Panc1 (cell line): ENCODE measurements around the gene MCCC2. TPM values are rescaled to one million over a fixed set of nuclear protein-coding genes. Genes with fewer than 3 reads are reported as not detected.

Experiments used
- ATAC-seq: fragments of 200-7000 bp; cut with Tn5 transposase; 2 replicates; pipeline ENCODE4 v1.9.1; 2020; ENCODE audit warnings: mild to moderate bottlenecking, moderate library complexity
- BruUV-seq: library from RNA; stranded (reverse); fragments of 400-500 nt; replicated peaks from 2 replicates; lab custom pipeline; 2021; lab: Mats Ljungman, UMichigan
- CTCF ChIA-PET: fragments of 300-600 bp; sonication (Branson Sonifier 250); formaldehyde crosslinking; loops from one replicate; lab custom pipeline; 2022; ENCODE audit warnings: antibody characterized with exemption; lab: Charles Lee
- POLR2A ChIA-PET: fragments of 300-600 bp; sonication (Branson Sonifier 250); formaldehyde crosslinking; loops from one replicate; lab custom pipeline; 2022; ENCODE audit warnings: antibody characterized with exemption; lab: Charles Lee
- DNase-seq: peaks from one replicate; pipeline ENCODE4 v3.0.0-alpha.2; 2010; ENCODE audit warnings: low read depth, low spot score
- H3K27ac ChIP-seq: 2 replicates; pipeline ENCODE4 v1.5.1; 2011; ENCODE audit warnings: mild to moderate bottlenecking, low read length, inconsistent platforms
- H3K27me3 ChIP-seq: fragments of 200-500 bp; sonication (Bioruptor generic); 2 replicates; pipeline ENCODE4 v1.6.0; 2014; ENCODE audit warnings: low read length, inconsistent platforms; ENCODE audit not compliant: control insufficient read depth, insufficient read depth
- H3K36me3 ChIP-seq: fragments of 200-500 bp; sonication (Bioruptor generic); 2 replicates; pipeline ENCODE4 v1.5.1; 2014; ENCODE audit warnings: inconsistent platforms, mild to moderate bottlenecking, low read length, moderate library complexity; ENCODE audit not compliant: control insufficient read depth, insufficient read depth
- H3K4me1 ChIP-seq: 2 replicates; pipeline ENCODE4 v1.5.1; 2011; ENCODE audit warnings: inconsistent platforms, mild to moderate bottlenecking, low read length, moderate library complexity; ENCODE audit not compliant: control insufficient read depth, insufficient read depth
- H3K4me3 ChIP-seq, 2 experiments: 2 replicates each; pipeline ENCODE4 v1.5.1; 2011 to 2012; ENCODE audit warnings: low read depth in 2 of 2, low read length in 2 of 2, mild to moderate bottlenecking in 2 of 2, inconsistent platforms in 1 of 2, moderate library complexity in 1 of 2
- H3K9me3 ChIP-seq: fragments of 200-500 bp; sonication (Bioruptor generic); 2 replicates; pipeline ENCODE4 v1.5.1; 2014; ENCODE audit warnings: low read depth, mild to moderate bottlenecking, inconsistent platforms, low read length, moderate library complexity; ENCODE audit not compliant: control insufficient read depth, insufficient read depth
- POLR2AphosphoS5 ChIP-seq: IDR thresholded peaks from 2 replicates; pipeline ENCODE4 v1.6.1; 2012; ENCODE audit warnings: mild to moderate bottlenecking, low read depth, low read length, moderate library complexity
- SIN3A ChIP-seq: IDR thresholded peaks from 2 replicates; pipeline ENCODE4 v1.6.1; 2012; ENCODE audit warnings: low read depth, mild to moderate bottlenecking, low read length, moderate library complexity, borderline replicate concordance; ENCODE audit not compliant: insufficient read depth
- TCF7L2 ChIP-seq: IDR thresholded peaks from 2 replicates; pipeline ENCODE4 v1.6.1; 2011; ENCODE audit warnings: mild to moderate bottlenecking, low read depth, low read length, inconsistent platforms
- in situ Hi-C: cut with HindIII; loops from 2 replicates; pipeline ENCODE4 v1.10.0; 2016; ENCODE audit warnings: low sequenced_read_pairs, low pct_unique_long_range_greater_than_20kb
- intact Hi-C: fragments of 100-400 bp; cut with micrococcal nuclease; formaldehyde crosslinking; loops from one replicate; pipeline ENCODE4 v1.10.0; 2022; ENCODE audit not compliant: unreplicated experiment
- total RNA-seq: library from RNA; stranded (reverse); gene quantifications from one replicate; pipeline ENCODE4 v1.2.1, GENCODE V29; 2021; ENCODE audit not compliant: unreplicated experiment
- TF ChIP-seq, protein P1 (sequence below), 2 experiments: IDR thresholded peaks; 2 replicates each; pipeline ENCODE4 v1.6.1; 2011 to 2012; ENCODE audit warnings: low read depth in 2 of 2, control low read depth in 1 of 2, low read length in 1 of 2, mild to moderate bottlenecking in 1 of 2, moderate library complexity in 1 of 2; ENCODE audit not compliant: insufficient read depth in 1 of 2
- TF ChIP-seq, protein P2 (sequence below): fragments of 450-650 bp; IDR thresholded peaks from 2 replicates; pipeline ENCODE4 v1.5.1; 2017; ENCODE audit warnings: mild to moderate bottlenecking

MCCC2 gene
- total RNA-seq, 1 experiment from 2014 or later, result 74.1 TPM

DNA sequence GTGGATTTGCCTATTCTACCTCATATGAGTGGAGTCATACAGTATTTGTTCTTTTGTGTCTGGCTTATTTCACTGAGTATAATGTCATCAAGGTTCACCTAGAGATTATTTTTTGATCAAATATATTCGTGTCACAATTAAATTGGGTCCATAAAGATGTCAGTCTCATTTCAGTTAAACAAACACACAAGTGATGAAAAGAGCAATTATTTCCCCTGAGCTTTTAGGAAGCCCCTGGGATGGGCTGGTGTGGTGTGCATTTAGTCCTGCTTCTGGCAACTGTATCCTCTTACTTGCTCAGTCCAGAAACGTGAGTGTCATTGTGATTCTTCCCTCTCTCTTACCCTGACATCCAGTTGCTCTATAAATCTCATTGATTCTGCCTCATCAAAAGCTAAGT lies 79.2 kb downstream of the MCCC2 start:
- BruUV-seq, result no TSS peak
- ATAC-seq (no peak), DNase-seq (no peak)
- H3K27ac ChIP-seq, result no peak overlapping the region
- no peaks in the 10 kb centered on the region for H3K36me3 ChIP-seq
- no peak overlapping the region for H3K4me3 ChIP-seq
- ChIA-PET CTCF (no interaction called here), POLR2A (no interaction called here)
- H3K27me3 ChIP-seq, result peaks cover 3% of the 10 kb centered on the region; the same call in 1 of the 2 replicates
- intact Hi-C loops, result loop anchor here (10.0 kb wide), 1 partner anchor 88 kb away; no protein-coding TSS in a partner anchor
- in situ Hi-C loops, result no loop called here
- no peaks in the 10 kb centered on the region for H3K4me1 ChIP-seq
- no peaks in the 10 kb centered on the region for H3K9me3 ChIP-seq
- TF ChIP-seq, protein P1, sequence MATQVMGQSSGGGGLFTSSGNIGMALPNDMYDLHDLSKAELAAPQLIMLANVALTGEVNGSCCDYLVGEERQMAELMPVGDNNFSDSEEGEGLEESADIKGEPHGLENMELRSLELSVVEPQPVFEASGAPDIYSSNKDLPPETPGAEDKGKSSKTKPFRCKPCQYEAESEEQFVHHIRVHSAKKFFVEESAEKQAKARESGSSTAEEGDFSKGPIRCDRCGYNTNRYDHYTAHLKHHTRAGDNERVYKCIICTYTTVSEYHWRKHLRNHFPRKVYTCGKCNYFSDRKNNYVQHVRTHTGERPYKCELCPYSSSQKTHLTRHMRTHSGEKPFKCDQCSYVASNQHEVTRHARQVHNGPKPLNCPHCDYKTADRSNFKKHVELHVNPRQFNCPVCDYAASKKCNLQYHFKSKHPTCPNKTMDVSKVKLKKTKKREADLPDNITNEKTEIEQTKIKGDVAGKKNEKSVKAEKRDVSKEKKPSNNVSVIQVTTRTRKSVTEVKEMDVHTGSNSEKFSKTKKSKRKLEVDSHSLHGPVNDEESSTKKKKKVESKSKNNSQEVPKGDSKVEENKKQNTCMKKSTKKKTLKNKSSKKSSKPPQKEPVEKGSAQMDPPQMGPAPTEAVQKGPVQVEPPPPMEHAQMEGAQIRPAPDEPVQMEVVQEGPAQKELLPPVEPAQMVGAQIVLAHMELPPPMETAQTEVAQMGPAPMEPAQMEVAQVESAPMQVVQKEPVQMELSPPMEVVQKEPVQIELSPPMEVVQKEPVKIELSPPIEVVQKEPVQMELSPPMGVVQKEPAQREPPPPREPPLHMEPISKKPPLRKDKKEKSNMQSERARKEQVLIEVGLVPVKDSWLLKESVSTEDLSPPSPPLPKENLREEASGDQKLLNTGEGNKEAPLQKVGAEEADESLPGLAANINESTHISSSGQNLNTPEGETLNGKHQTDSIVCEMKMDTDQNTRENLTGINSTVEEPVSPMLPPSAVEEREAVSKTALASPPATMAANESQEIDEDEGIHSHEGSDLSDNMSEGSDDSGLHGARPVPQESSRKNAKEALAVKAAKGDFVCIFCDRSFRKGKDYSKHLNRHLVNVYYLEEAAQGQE (IDR thresholded peaks at IDR 0.05; ENCODE audit: insufficient read depth in 1 of 2, low read depth in 2 of 2, low read length in 1 of 2), result no peak
- TF ChIP-seq POLR2AphosphoS5 (no peak), SIN3A (no peak), TCF7L2 (no peak)
- TF ChIP-seq, protein P2, sequence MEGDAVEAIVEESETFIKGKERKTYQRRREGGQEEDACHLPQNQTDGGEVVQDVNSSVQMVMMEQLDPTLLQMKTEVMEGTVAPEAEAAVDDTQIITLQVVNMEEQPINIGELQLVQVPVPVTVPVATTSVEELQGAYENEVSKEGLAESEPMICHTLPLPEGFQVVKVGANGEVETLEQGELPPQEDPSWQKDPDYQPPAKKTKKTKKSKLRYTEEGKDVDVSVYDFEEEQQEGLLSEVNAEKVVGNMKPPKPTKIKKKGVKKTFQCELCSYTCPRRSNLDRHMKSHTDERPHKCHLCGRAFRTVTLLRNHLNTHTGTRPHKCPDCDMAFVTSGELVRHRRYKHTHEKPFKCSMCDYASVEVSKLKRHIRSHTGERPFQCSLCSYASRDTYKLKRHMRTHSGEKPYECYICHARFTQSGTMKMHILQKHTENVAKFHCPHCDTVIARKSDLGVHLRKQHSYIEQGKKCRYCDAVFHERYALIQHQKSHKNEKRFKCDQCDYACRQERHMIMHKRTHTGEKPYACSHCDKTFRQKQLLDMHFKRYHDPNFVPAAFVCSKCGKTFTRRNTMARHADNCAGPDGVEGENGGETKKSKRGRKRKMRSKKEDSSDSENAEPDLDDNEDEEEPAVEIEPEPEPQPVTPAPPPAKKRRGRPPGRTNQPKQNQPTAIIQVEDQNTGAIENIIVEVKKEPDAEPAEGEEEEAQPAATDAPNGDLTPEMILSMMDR, result no peak

DNA sequence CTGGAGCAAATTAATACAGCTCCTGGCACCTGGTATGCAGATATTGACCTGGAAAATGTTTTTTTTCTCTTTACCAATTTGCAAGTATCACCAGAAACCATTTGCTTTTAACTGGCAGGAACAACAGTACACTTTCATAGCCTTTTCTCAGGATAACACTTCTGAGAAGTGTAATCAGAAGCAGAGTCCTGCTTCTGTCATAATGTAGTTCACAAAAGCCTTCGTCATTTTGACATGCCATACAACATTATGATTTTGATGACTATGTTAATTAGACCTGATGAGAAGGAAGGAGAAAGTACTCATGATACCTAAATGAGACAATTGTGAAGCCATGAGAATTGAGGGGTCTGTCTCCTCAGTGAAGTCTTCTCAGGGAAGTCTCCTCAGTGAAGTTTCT lies 90.8 kb downstream of the MCCC2 start:
- Histone ChIP-seq H3K27ac (no peak overlapping the region), H3K9me3 (no peaks in the 10 kb centered on the region), H3K4me1 (no peaks in the 10 kb centered on the region), H3K36me3 (no peaks in the 10 kb centered on the region), H3K4me3 (no peak overlapping the region), H3K27me3 (peaks cover 12% of the 10 kb centered on the region)
- ChIA-PET CTCF (no interaction called here), POLR2A (no interaction called here)
- TF ChIP-seq SIN3A (no peak), POLR2AphosphoS5 (no peak), TCF7L2 (no peak)
- TF ChIP-seq, protein P1 (IDR thresholded peaks at IDR 0.05; ENCODE audit: insufficient read depth in 1 of 2, low read depth in 2 of 2, low read length in 1 of 2), result no peak
- TF ChIP-seq, protein P2, result no peak
- no TSS peak for BruUV-seq
- ATAC-seq (no peak), DNase-seq (no peak)
- intact Hi-C loops, result no loop called here
- in situ Hi-C loops, result no loop called here
